ENCODE measurements around the gene F2RL3.
"Not testable (repeated sequence)": the region's sequence is repeated elsewhere in the genome, so short reads cannot be mapped to it uniquely, and the experiment has no call there.

F2RL3 gene

DNA sequence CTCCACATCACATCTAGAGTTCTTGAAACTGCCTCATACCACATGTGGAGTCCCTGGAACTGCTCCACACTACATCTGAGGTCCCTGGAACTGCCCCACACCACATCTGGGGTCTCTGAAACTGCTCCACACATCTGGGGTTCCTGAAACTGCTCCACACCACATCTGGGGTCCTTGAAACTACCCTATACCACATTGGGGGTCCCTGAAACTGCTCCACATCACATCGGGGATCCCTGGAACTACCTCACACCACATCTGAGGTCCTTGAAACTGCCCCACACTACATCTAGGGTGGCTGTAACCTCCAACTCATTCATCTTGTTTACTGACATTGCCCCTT lies 33.8 kb downstream of the F2RL3 start:
- no peak for DNase-seq (ENCODE audit: low read depth)

- DNase-seq (ENCODE audit: low read depth), result no peak
These were observed 34.1 kb downstream of the F2RL3 start for GRCh38 chr19:16922949-16923348.

DNA sequence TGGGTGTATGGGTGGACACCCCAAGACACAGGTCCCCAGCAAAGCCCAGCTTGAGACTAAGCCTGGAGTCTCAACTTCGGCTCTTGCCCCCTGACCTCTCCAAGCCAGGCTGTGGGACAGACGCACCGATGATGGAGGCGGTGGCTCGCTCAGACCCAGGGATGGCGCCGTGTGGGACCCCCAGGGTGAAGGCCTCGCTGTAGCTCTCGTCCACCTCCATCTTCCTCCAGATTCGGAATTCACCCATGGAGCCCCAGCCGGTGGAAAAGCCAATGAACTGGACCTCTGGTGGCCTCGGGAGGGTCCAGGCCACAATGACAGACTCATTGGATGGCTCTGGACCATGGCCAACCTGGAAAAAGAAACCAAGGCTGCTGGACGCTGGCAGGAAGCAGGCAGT lies 39.1 kb downstream of the F2RL3 start:
- no peak for DNase-seq (ENCODE audit: low read depth)

DNA sequence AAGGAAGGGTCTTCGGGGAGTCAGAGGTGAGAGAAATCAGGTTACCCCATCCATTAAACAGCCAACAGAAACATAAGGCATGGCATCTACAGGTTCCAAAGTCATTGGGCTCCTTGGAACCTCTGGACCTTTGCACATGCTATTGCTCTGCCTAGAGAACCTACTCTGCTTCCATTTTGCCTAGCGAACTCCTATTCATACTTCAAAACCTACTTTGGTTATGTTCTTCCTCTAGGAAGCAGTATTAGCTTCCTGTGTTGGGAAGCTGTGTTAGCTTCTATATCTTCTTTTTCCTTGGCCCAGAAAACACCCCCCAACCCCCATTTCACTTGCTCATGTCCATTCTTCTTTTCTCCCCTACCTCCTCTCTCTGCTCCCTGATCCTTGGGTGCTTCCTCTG lies 39.6 kb downstream of the F2RL3 start:
- no peak for DNase-seq (ENCODE audit: low read depth)

DNA sequence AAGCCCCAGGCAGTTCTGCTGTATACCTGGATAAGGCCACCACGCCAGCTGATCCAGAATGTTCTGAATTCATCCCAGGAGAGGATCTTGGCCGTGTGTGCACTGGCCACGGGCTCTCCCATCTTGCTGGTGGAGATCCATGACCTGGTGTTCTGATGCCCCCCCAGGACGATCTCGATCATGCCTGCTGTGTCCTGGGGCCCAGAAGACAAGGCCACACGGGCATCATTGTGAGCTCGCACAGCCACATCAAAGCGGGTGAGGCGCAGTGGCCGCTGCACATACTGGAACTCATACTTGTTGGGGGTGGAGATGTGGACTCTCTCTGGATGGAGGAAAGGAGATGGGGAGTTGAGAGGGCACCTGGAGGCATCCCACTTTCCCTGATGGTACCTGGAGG lies 40.1 kb downstream of the F2RL3 start:
- DNase-seq (ENCODE audit: low read depth), result no peak

GRCh38 chr19:16930753-16931152 lies 42.0 kb downstream of the F2RL3 start:
- no peak for DNase-seq (ENCODE audit: low read depth)

DNA sequence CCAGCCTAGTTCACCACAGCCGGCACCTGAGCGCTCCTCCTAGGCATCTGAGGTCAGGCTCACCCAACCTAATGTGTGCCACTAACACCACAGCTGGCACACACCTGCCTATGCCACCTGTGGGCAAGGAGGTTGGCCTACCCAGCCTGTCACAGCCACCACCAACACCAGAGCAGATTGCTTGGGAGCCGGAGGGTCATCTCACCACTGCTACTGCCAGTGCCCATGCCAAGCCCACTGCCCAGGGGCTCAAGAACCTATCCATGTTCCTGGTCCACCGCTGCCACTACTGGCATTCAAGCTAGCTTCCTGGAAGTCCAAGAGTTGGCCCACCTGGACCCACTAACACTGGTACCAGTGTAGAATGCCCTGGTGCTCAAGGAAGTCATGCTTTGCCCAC lies 42.5 kb downstream of the F2RL3 start:
- no peak for DNase-seq (ENCODE audit: low read depth)

GRCh38 chr19:16934489-16934888 lies 45.7 kb downstream of the F2RL3 start:
- no peak for DNase-seq (ENCODE audit: low read depth)

DNA sequence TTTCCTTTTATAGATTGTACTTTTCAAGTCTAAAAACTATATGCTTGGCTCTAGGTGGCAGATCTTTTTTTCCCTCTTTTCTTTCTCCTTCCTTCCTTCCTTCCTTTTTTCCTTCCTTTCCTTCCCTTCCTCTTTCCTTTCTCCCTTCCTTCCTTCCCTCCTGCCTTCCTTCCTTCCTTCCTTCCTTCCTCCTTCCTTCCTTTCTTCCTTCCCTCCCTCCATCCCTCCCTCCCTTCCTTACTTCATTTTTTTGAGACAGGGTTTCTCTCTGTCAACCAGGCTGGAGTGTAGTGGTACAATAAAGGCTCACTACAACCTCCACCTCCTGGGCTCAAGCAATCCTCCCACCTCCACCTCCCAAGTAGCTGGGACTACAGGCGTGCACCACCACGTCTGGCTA lies 48.1 kb downstream of the F2RL3 start:
- DNase-seq (ENCODE audit: low read depth), result no peak

DNA sequence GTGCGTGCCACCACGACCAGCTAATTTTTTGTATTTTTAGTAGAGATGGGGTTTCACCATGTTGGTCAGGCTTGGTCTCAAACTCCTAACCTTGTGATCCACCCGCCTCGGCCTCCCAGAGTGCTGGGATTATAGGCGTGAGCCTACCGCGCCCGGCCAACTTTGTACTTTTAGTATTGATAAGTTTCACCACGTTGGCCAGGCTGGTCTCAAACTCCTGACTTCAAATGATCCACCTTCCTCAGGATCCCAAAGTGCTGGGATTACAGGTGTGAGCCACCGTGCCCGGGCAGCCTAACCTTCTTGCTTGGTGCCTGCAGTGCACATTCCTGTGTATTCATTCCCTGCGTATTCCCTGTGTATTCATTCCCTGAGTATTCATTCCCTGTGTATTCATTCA lies 49.0 kb downstream of the F2RL3 start:
- not testable (repeated sequence) for DNase-seq (ENCODE audit: low read depth)

GRCh38 chr19:16938211-16938610 lies 49.4 kb downstream of the F2RL3 start:
- no peak for DNase-seq (ENCODE audit: low read depth)

GRCh38 chr19:16940063-16940462 lies 51.3 kb downstream of the F2RL3 start:
- DNase-seq (ENCODE audit: low read depth), result not testable (repeated sequence)

GRCh38 chr19:16940626-16941025 lies 51.8 kb downstream of the F2RL3 start:
- no peak for DNase-seq (ENCODE audit: low read depth)

Data from fibroblast of gingiva (primary cell).